Ureter (tissue), 1 donor: ENCODE data around the gene RAET1E. TPM values are rescaled to one million over a fixed set of nuclear protein-coding genes. Genes with fewer than 3 reads are reported as not detected.
A peak's percentile ranks its signal among the peaks of the same experiment; 100 is the strongest.
"Not testable (repeated sequence)": the region's sequence is repeated elsewhere in the genome, so short reads cannot be mapped to it uniquely, and the experiment has no call there.

Experiments used
- DNase-seq: peaks from one replicate; pipeline ENCODE4 v3.0.0-alpha.2; 2020; ENCODE audit warnings: low spot score
- total RNA-seq: library from RNA; stranded (reverse); gene quantifications from one replicate; pipeline ENCODE4 v1.2.4, GENCODE V29; 2023
- donor health status: DM: yes; HTN: yes; CAD: no.

The RAET1E gene
- total RNA-seq, 1 donor from 2014 or later = 5.5 TPM

DNA sequence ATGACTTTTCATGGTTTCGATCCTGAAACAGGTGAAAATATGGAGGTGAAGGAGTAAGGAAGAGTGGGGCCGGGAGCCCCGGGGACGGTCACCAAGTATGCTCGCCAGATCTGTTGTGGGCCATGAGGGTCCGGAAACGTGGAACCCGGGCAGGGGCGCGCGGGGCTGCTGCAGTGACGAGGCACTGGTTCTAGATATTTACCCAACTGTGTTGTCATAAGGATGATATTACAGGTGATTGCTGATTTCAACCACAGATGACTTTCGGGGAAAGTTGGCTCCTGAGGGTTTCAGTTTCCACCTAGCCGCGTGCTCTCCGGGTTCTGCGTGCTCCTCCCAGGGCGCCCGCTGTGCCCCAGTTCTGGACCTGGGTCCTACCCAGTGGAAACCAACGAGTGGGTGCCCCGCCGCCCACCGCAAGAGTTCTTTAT, 12.8 kb upstream of the RAET1E start:
- no peak for DNase-seq

DNA sequence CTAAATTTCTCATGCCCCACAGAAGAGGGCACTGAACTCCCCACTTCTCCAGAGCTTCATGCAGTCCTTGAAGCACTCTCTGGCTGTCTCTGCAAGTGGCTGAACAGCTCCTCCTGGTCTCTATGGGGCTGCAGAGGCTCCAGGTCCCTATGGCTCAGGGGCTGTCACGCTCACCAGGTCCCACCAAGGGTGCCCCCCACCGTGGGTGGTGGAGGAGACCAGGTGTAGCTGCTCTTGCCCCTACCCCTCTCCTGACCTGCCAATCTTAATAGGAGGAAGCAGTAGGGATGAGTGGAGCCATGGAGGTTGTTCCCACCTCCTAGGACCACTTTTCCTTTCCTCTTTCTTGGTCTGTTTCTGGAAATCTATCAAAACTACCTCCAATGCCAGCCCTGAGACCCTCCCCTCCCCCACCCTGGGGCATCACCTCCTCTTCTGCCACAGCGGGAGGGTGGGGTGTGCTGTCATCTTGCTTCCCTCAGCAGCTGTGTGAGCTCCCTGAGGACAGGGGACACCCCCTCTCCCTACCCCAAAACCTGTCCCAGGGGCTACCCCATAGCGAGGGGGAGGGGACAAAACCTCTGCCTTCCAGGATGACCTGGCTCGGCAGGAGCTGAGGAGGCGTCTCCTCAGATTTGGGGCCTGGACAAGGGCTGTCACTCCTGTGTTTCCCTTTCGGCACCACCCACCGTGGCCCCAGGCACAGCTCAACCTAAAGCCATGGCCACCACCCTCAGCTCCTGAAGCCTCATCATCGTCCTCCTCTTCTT, 12.0 kb upstream of the RAET1E start:
- DNase-seq = no peak

DNA sequence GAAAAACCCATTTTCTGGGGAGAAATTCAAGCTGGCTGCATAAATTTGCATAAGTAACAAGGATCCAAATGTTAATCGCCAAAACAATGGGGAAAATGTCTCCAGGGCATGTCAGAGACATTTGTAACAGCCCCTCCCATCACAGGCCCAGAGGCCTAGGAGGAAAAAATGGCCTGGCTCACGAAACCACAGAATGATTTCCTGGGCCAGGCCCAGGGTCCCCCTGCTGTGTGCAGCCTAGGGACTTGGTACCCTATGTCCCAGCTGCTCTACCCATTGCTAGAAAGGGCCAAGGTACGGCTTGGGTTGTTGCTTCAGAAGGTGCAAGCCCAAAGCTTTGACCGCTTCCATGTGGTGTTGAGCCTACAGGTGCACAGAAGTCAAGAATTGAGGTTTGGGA, 10.6 kb upstream of the RAET1E start:
- DNase-seq = not testable (repeated sequence)

DNA sequence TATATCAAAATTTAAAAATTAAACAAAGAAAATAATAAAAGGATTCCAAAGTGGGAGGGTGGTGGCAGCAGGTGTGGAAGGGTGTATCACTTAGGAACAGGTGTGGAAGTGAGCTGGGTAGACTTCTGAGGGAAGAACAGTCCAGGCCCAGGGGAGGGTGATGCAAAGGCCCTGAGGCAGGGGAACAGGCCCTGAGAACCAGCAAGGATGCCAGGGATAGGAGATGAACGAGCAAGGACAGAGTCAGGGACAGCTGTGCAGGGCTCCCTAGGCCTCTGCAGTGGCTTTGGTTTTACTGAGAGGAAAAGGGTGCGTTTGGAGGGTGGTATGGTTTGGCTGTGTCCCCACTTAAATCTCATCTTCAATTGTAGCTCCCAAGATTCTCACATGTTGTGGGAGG, 9.4 kb upstream of the RAET1E start:
- DNase-seq = no peak

DNA sequence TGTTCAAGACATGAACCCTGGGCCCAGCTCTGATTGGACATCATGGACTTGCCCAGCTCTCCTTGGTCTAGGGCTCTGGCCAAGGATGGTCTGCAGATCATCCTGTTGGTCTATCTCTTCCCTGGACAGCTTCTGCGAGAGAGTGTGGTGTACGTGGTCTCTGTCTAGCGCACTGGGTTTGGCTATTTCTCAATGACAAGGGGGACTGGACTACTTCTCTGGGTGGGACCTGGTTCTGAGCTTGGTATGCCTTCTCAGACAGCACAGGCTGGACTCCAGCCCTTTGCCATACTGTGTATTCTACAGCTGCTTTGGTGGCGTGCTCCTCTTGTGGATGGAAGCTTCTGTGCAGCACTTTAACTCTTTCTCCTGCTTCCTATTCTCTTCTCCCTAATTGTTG, 8.5 kb upstream of the RAET1E start:
- DNase-seq = no peak

DNA sequence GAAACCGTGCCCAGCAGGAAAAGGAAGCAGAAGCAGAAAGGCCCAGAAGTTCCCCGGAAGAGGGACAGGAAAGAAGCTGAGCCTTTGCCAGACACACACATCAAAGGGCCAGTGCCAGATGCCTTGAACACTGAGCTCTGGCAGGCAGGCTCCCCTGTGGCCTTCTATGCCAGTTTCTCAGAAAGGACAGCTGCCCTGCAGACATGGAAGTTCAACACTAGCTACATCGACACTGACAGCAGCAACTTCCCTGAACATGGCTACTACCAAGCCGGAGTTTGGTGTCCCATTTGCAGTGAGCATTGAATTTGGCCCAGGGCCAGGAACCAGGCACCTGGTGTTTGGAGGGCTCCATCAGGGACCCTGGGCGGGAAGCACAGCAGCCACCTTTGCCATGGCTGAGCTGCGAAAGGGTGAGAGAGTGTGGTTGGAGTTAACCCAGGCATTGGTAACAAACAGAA, 8.0 kb upstream of the RAET1E start:
- no peak for DNase-seq

DNA sequence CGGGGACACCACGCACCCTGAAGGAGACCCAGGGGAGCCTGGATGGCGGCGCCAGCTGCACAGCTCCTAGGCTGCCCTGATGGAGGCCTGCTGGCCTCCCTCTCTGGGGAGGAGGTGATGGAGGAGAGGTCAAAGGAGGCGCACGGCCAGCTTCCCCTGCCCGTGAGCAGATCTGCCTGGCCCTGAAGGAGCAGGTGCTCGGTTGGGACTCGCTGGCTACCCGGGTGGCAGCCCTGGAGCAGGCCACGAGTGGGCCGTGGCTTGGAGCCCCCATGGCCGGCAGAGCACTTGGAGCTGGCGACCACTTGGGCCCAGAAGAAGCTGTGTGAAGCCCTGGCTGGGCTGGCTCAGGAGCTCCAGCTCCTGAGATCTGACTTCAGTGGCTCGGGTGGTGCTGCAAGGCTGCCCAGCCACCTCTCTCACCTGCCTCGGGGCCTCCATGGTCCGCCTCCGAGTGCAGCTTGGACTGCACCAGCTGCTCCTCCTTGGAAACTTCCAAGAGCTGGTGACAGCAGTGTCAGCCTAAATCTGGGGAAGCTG, 7.5 kb upstream of the RAET1E start:
- no peak for DNase-seq

DNA sequence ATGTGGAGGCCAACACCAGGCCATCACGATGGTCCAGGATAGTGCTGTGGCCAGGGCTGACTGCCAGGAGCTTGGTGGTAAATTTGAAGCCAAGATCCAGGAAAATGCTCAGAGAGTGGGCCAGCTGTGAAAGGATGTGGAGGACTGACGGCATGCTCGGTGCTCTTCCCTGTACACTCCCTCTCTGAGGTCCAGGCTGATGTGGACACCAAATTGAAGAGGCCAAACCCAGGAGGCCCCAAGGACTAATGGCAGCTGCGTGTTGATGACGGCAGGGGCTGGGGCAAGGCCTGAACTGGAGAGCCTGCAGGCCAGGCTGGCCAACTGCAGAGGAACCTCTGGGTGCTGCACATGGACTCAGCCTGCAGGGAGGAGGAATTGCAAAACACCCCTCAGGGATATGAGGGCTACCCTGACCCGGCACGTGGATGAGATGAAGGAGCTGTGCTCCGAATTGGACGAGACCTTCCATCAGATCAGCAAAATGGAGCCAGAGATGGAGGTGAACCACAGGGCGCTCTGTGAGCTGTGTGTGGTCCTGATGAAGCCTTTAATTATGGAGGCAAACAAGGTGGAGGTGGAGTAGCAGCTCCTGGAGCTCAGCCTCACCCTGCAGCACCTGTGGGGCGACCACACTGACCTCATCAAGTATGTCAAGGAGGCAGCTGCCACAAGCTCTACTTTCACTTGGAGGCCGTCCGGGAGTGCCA, 6.9 kb upstream of the RAET1E start:
- DNase-seq = no peak

DNA sequence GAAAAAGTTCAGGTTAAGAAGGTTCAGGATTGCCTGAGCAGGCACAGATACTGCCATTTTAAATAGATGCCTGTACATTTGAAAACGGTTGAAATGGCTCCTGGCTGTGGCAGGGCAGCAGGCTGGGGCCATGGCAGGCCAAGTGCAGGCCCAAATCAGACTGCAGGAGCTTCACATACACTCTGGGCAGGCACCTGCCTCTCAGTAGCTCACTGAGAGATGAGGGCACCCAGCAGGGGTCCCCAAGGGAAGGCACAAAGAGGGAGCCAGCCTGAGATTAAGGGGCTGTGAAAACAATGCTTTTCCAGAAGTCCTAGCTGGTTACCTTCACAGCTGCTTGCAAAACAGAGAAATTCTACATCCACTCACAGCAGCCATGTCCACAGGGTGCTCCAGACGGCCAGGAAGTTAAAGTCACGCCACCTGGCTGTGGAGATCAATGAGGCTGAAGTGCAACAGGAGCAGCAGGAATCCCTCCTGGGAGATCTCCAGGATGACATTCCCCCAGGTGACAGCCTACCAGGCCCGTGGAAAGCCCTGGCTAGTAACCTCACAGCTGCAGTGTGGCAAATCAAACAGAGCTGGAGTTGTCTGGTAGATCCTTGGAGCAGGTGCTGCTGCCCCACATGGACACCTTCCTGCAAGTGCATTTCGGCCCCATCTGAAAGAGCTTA, 6.2 kb upstream of the RAET1E start:
- no peak for DNase-seq

DNA sequence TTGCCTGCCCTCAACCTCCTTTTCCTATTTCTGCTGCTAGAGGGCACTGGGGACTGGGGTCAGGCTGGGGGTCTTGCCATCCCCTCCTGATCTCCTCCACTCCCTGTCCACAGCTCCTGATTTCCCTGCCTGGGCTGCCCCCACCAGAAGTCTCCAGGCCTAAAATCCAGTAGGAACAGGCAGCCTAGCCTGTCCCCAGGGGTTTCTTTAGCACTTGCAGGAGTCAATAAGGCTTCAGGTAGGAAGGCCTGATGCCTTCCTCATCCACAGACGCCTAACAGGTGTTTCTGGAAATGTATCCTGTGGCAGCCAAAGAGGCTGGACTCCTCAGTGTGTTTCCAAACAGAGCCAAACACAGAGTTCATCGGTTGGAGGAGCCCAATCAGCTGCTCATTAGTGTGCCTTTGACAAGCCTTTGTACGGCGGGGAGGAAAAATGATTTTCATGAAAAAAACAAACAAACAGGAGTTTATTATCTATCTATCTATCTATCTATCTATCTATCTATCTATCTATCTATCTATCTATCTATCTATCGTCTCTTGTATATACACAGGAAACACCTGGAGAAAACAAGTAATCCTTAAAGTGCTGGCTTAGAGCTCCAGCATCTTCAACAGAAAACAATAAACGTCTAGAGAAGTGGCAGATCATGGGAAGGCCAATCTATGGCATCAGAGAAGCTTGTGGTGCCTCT, 3.7 kb upstream of the RAET1E start:
- DNase-seq = no peak

DNA sequence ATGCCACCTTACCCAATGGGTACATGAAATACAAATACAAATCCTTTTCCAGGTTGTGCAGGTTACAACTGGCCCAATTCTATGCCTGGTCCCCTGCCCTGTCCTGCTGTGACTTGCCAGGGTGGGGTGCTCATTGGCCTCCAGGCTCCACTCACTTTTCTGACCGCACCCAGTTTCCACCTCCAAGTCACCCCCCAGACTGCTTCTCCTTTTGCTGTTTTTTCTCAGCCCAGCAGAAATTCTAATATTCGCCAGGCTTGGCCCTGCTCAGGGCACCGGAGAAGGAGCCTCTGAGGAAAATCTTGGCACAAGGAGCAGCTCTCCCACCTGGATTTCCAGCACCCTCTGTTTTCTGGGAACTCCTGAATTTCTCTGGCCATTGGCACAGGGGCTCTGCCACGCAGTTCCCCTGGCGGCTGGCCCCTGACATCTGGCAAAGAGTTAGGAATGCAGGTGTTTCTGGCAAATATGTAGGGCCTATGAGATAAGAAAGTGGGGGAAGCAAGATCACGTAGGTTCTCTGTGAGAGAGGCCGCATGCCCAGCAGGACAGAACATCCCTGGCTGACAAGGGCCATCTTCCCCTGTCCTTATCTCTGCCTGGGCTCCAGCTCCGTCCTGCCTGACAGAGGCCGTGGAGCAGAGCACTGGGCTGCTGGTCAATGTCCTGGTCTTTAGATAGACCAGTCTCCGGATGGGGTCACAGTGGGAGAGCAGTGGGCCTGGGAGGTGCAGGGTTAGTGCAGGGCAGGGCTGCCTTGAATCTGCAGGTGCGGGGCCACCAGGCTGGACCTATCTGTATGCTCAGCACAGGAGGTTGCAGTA, 2.9 kb upstream of the RAET1E start:
- DNase-seq = peak; percentile 78

DNA sequence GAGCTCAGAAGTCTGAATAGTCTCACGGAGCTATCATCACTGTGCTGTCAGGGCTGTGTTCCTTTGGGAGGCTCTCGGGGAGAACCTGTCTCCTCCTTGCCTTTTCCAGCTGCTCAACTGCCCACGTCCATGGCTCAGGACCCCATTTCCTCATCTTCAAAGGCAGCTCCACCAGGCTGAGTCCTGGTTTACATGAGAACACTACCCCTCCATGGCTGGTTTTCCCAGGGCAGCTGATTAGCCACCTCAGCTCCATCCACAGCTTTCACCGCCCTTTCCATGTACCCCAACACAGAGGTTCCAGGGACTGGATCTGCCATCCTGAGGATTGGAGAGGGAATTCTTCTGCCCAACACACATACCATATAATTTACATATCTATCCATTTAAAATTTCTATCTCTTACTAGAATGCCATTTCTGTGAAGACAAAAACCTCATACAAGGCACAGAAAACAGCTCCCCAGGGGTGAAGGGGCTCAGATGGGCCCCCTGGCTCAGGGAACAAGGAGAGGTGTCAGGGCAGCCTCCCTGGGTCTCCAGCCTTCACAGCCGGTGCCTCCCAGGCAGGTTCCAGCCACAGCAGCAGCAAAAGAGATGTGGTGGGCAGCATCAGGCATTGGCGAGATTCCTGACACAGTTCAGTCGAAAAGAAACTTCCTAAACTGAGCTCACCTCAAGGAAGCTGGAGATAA, 2.2 kb upstream of the RAET1E start:
- DNase-seq = no peak

DNA sequence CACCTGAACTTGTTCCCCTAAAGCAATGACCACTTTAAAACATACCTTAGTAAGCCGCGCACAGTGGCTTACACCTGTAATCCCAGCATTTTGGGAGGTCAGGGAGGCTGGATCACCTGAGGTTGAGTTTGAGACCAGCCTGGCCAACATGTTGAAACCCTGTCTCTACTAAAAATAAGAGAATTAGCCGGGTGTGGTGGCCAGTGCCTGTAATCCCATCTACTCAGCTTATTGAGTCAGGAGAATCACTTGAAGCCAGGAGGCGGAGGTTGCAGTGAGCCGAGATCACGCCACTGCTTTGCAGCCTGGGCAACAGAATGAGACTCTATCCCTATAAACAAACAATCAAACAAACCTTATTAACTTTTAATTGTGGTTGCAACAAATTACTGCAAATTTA, 1.6 kb upstream of the RAET1E start:
- DNase-seq = no peak

DNA sequence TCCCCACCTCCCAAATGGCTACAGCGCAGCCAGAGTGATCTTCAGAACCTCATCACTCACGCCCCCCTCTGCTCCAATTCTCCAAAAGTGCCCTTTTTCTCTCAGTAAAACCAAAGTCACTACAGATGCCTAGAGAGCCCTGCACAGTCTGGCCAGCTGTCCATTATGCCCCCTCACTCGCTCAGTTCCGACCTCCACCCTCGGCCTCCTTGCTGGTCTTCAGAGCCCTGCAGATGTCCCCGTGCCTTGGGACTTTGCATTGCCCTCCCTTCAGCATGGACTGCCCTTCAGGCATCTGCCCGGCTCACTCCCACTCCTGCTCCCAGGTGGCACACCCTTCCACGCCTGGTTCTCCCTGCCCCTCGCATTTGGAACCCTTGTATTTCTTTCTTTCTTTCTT, 1.1 kb upstream of the RAET1E start:
- DNase-seq = no peak

DNA sequence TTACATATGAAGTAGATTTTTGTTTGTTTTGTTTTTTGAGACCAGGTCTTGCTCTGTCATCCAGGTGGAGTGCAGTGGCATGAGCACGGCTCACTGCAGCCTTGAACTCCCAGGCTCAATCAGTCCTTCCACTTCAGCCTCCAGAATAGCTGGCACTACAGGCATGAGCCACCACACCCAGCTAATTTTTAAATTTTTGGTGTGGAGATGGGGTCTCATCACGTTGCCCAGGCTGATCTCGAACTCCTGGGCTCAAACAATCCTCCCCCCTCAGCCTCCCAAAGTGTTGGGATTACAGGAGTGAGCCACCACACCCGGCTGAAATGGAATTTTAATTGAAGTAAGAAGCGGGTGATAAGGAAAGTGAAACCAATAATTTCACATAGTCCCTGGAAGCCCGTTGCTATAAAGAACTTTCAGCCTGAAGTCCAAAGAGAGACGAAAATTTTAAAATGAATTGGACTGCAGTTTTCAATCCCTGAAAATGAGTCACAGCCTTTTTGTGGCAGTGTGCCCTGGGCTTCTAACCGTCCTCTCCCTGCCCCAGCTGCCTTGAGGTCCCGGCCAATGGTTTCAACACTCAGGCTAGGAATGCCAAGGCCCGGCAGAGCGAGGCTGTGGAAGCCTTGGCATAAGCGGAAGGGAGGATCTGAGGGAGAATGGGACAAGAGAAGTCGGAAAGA, 757 bp downstream of the RAET1E start:
- DNase-seq = peak; percentile 86

DNA sequence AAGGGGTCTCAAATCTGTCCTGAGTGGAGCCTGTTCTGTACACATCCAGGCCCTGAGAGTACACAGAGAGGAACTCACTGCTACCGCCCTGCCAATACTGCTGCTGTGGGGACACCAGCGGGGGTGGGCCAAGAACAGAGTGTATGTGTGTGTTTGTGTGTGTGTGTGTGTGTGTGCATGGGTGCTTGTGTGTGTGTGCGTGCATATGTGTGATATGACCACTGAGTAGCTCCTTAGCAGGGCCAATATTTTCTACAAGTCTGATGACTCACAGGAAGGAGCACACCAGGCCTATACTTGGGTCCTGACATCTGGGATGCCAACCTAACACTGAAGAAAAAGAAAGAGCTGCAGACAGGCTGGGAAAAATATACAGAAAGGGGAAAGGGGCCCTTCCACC, 1.4 kb downstream of the RAET1E start:
- DNase-seq = no peak

DNA sequence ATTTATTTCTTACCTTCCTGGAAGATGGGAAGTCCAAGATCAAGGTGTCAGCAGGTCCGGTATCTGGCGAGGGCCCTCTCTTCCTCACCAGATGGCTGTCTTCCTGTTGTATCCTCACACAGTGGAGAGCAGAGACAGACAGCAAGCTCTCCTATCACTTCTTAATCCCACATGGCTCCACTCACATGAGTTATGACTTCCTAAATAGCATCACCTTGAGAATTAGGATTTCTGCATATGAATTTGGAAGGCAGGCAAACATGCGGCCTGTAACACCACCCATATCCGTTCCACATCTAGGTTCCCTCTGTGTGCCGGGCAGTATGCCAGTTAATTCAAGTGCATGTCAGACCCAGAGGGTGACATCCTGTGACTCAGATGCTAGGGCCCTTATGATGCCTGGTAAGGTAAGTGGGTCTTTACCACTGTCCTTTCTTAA, 2.1 kb downstream of the RAET1E start:
- peak; percentile 74 for DNase-seq

DNA sequence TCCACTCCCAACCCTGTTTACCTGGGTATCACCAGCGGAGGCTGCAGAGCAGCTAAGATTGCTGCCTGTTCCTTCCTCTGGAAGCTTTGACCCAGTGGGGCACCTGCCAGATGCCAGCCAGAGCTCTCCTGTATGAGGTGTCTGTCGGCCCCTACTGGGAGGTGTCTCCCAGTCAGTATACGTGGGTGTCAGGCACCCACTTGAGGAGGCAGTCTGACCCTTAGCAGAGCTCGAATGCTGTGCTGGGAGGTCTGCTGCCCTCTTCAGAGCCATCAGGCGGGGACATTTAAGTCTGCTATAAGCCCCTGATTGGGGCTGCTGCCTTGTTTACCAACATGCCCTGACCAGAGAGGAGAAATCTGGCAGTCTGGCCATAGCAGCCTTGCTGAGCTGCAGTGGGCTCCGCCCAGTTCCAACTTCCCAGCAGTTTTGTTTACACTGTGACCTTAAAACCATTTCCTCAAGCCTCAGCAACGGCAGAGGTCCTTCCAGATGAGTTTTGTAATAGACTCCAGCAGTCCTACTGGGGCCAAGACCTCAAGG, 2.8 kb downstream of the RAET1E start:
- DNase-seq = peak; percentile 82

DNA sequence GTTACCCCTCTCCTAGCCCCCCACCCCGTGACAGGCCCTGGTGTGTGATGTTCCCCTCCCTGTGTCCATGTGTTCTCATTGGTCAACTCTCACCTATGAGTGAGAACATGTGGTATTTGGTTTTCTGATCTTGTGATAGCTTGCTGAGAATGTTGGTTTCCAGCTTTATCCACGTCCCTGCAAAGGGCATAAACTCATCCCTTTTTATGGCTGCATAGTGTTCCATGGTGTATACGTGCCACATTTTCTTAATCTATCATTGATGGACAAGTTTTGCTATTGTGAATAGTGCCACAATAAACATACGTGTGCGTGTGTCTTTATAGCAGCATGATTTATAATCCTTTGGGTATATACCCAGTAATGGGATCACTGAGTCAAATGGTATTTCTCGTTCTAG, 6.0 kb downstream of the RAET1E start:
- DNase-seq = not testable (repeated sequence)
